IMR-90 (cell line): Measurements from ENCODE around the gene SVIP. TPM values are rescaled to one million over a fixed set of nuclear protein-coding genes. Genes with fewer than 3 reads are reported as not detected.

Experiments
- ATAC-seq: fragments of 200-7000 bp; cut with Tn5 transposase; 2 replicates; pipeline ENCODE4 v1.9.1; 2020; ENCODE audit warnings: low read depth, mild to moderate bottlenecking, moderate library complexity
- BruUV-seq: library from RNA; stranded (reverse); fragments of 400-500 nt; replicated peaks from 2 replicates; lab custom pipeline; 2021; lab: Mats Ljungman, UMichigan
- CTCF ChIA-PET: fragments of 300-600 bp; formaldehyde crosslinking; extraction: SDS; loops from one replicate; lab custom pipeline; 2021; ENCODE audit warnings: antibody characterized with exemption; lab: Yijun Ruan, JAX
- POLR2A ChIA-PET: fragments of 300-600 bp; sonication (Branson Sonifier 250); formaldehyde crosslinking; loops from one replicate; lab custom pipeline; 2022; ENCODE audit warnings: antibody characterized with exemption; ENCODE audit not compliant: unreplicated experiment; lab: Charles Lee
- DNase-seq: peaks from one replicate; pipeline ENCODE4 v3.0.0; 2013
- H2AFZ ChIP-seq: replicated peaks from 2 replicates; pipeline ENCODE3; 2013; ENCODE audit warnings: low read length, mild to moderate bottlenecking; ENCODE audit not compliant: poor library complexity
- H2AK5ac ChIP-seq: 2 replicates; pipeline ENCODE4 v1.6.1; 2013; ENCODE audit warnings: low read depth, low read length, inconsistent platforms
- H2AK9ac ChIP-seq: replicated peaks from 2 replicates; pipeline ENCODE3; 2013; ENCODE audit warnings: mild to moderate bottlenecking, low read depth, low read length, moderate library complexity; ENCODE audit not compliant: poor library complexity
- H2BK120ac ChIP-seq: 2 replicates; pipeline ENCODE4 v1.6.1; 2013; ENCODE audit warnings: low read depth, low read length, inconsistent platforms
- H2BK15ac ChIP-seq: 3 replicates; pipeline ENCODE4 v1.6.1; 2013; ENCODE audit warnings: low read depth, low read length, inconsistent platforms
- H2BK20ac ChIP-seq: 2 replicates; pipeline ENCODE4 v1.6.1; 2013; ENCODE audit warnings: low read depth, mild to moderate bottlenecking, inconsistent platforms, low read length, moderate library complexity
- H2BK5ac ChIP-seq: 2 replicates; pipeline ENCODE4 v1.6.1; 2013; ENCODE audit warnings: mild to moderate bottlenecking, low read depth, low read length, inconsistent platforms; ENCODE audit not compliant: poor library complexity, severe bottlenecking
- H3K14ac ChIP-seq: replicated peaks from 2 replicates; pipeline ENCODE4 v1.6.1; 2013; ENCODE audit warnings: low read depth, low read length, inconsistent platforms
- H3K18ac ChIP-seq: 2 replicates; pipeline ENCODE4 v1.6.1; 2013; ENCODE audit warnings: low read depth, low read length, control low read depth
- H3K23ac ChIP-seq: 2 replicates; pipeline ENCODE4 v1.6.1; 2013; ENCODE audit warnings: low read depth, low read length, inconsistent platforms
- H3K27ac ChIP-seq: 2 replicates; pipeline ENCODE4 v1.5.1; 2013; ENCODE audit warnings: mild to moderate bottlenecking, control low read depth, low read length; ENCODE audit not compliant: insufficient read depth
- H3K27me3 ChIP-seq: 2 replicates; pipeline ENCODE4 v1.6.1; 2013; ENCODE audit warnings: low read length; ENCODE audit not compliant: control insufficient read depth, insufficient read depth
- H3K36me3 ChIP-seq: 2 replicates; pipeline ENCODE4 v1.6.1; 2013; ENCODE audit warnings: low read length, mixed read lengths; ENCODE audit not compliant: control insufficient read depth, insufficient read depth
- H3K4ac ChIP-seq: 2 replicates; pipeline ENCODE4 v1.6.1; 2013; ENCODE audit warnings: low read depth, low read length, inconsistent platforms
- H3K4me1 ChIP-seq: 2 replicates; pipeline ENCODE4 v1.6.1; 2013; ENCODE audit warnings: low read length, mixed read lengths; ENCODE audit not compliant: control insufficient read depth, insufficient read depth
- H3K4me2 ChIP-seq: 2 replicates; pipeline ENCODE4 v1.6.1; 2013; ENCODE audit warnings: low read depth, mild to moderate bottlenecking, control low read depth, low read length, moderate library complexity
- H3K4me3 ChIP-seq: 2 replicates; pipeline ENCODE4 v1.5.1; 2013; ENCODE audit warnings: low read depth, mild to moderate bottlenecking, control low read depth, low read length, moderate library complexity; ENCODE audit not compliant: insufficient read depth
- H3K56ac ChIP-seq: 2 replicates; pipeline ENCODE4 v1.6.1; 2013; ENCODE audit warnings: low read length, inconsistent platforms; ENCODE audit not compliant: insufficient read depth; ENCODE audit errors: extremely low read depth
- H3K79me1 ChIP-seq, 2 experiments: 2 replicates each; pipeline ENCODE4 v1.6.1; 2013; ENCODE audit warnings: low read length in 2 of 2, inconsistent platforms in 1 of 2, low read depth in 1 of 2
- H3K9ac ChIP-seq: 2 replicates; pipeline ENCODE4 v1.6.1; 2013; ENCODE audit warnings: low read depth, low read length, control low read depth
- H3K9me1 ChIP-seq: 2 replicates; pipeline ENCODE4 v1.6.1; 2013; ENCODE audit warnings: low read length, inconsistent platforms; ENCODE audit not compliant: insufficient read depth
- H3K9me3 ChIP-seq: 2 replicates; pipeline ENCODE4 v1.6.1; 2013; ENCODE audit warnings: low read length; ENCODE audit not compliant: control insufficient read depth, insufficient read depth
- H4K20me1 ChIP-seq: 2 replicates; pipeline ENCODE4 v1.6.1; 2013; ENCODE audit warnings: low read length, inconsistent platforms; ENCODE audit not compliant: insufficient read depth
- H4K5ac ChIP-seq: 2 replicates; pipeline ENCODE4 v1.6.1; 2013; ENCODE audit warnings: mild to moderate bottlenecking, low read depth, low read length, control low read depth
- H4K8ac ChIP-seq, 2 experiments: 2 replicates each; pipeline ENCODE4 v1.6.1; 2013; ENCODE audit warnings: low read depth in 2 of 2, low read length in 2 of 2, control low read depth in 1 of 2, inconsistent platforms in 1 of 2
- H4K91ac ChIP-seq: 2 replicates; pipeline ENCODE4 v1.6.1; 2013; ENCODE audit warnings: low read depth, low read length, inconsistent platforms; ENCODE audit not compliant: insufficient read depth
- BHLHE40 ChIP-seq: fragments of 150-350 bp; IDR thresholded peaks from 2 replicates; pipeline ENCODE4 v1.6.1; 2016; ENCODE audit warnings: mild to moderate bottlenecking, low read depth, low read length
- CHD1 ChIP-seq: IDR thresholded peaks from 2 replicates; pipeline ENCODE4 v1.6.1; 2012; ENCODE audit warnings: low read depth, low read length, improper control_type of control experiment
- CTCF ChIP-seq: conservative IDR thresholded peaks from 2 replicates; pipeline ENCODE4 v1.5.1; 2012; ENCODE audit warnings: mild to moderate bottlenecking, low read depth, low read length, improper control_type of control experiment
- ELK1 ChIP-seq: fragments of 150-350 bp; IDR thresholded peaks from 2 replicates; pipeline ENCODE4 v1.6.1; 2016; ENCODE audit warnings: low read depth, mild to moderate bottlenecking, low read length, moderate library complexity, borderline replicate concordance
- MAFK ChIP-seq: IDR thresholded peaks from 2 replicates; pipeline ENCODE4 v1.6.1; 2012; ENCODE audit warnings: low read depth, low read length, improper control_type of control experiment
- MAZ ChIP-seq: IDR thresholded peaks from 2 replicates; pipeline ENCODE4 v1.6.1; 2012; ENCODE audit warnings: low read depth, mild to moderate bottlenecking, low read length, improper control_type of control experiment, moderate library complexity, borderline replicate concordance
- NFE2L2 ChIP-seq: fragments of 150-350 bp; IDR thresholded peaks from 2 replicates; pipeline ENCODE4 v1.6.1; 2016; ENCODE audit warnings: low read depth, mild to moderate bottlenecking, low read length
- POLR2A ChIP-seq: IDR thresholded peaks from 2 replicates; pipeline ENCODE4 v1.6.1; 2012; ENCODE audit warnings: mild to moderate bottlenecking, low read depth, low read length
- RAD21 ChIP-seq: IDR thresholded peaks from 2 replicates; pipeline ENCODE4 v1.6.1; 2012; ENCODE audit warnings: low read length, improper control_type of control experiment
- SMC3 ChIP-seq: fragments of 150-350 bp; IDR thresholded peaks from 2 replicates; pipeline ENCODE4 v1.6.1; 2016; ENCODE audit warnings: low read depth, mild to moderate bottlenecking, antibody characterized with exemption, low read length, moderate library complexity
- WGBS, 2 experiments: methylation state at CpG; one replicate each; pipeline versions ENCODE4 v1.1.5 to v1.1.7; 2013; ENCODE audit warnings: missing lambda C conversion rate in 2 of 2; ENCODE audit not compliant: insufficient read length in 1 of 2; ENCODE audit errors: extremely low coverage in 2 of 2; 5-methylcytosine and 5-hydroxymethylcytosine counted together
- dilution Hi-C: fragments of 300-500 bp; cut with HindIII; formaldehyde crosslinking; loops from one replicate; pipeline ENCODE4 v1.14.3; 2018; ENCODE audit warnings: low sequenced_read_pairs; ENCODE audit not compliant: unreplicated experiment
- in situ Hi-C: fragments of 300-500 bp; cut with MboI; formaldehyde crosslinking; loops from 3 replicates; pipeline ENCODE4 v1.14.3; 2019; ENCODE audit warnings: low sequenced_read_pairs, inconsistent platforms, mixed read lengths
- intact Hi-C: fragments of 100-400 bp; cut with micrococcal nuclease; formaldehyde crosslinking; loops from 2 replicates; pipeline ENCODE4 v1.10.0; 2022
- polyA plus RNA-seq, 3 experiments: library from polyadenylated mRNA; depleted of rRNA; stranded (reverse); fragments of >200 nt; gene quantifications; 2 replicates each; pipeline ENCODE4 v1.2.3, GENCODE V29; 2012; ENCODE audit warnings: low replicate concordance in 1 of 3
- total RNA-seq: library from RNA; depleted of rRNA; stranded (reverse); fragments of >200 nt; gene quantifications from 2 replicates; pipeline ENCODE4 v1.2.3, GENCODE V29; 2012

Gene SVIP
- total and polyA plus RNA-seq, 2 of the 4 experiments (the other 2 are of a cell fraction) = 2.0 to 6.8 TPM

GRCh38 chr11:22875869-22876473 is 46.4 kb upstream of the SVIP start:
- Histone ChIP-seq H4K8ac (no peak overlapping the region), H2AK9ac (no peak overlapping the region), H3K9ac (no peak overlapping the region), H2AK5ac (no peak overlapping the region), H4K20me1 (no peaks in the 10 kb centered on the region), H2AFZ (no peak overlapping the region), H2BK20ac (peak overlapping the region; percentile 58; the same call in 1 of the 2 replicates), H3K9me1 (no peaks in the 10 kb centered on the region), H3K4me1 (peaks cover 4% of the 10 kb centered on the region), H3K18ac (no peak overlapping the region), H3K36me3 (no peaks in the 10 kb centered on the region), H3K27ac (no peak overlapping the region), H3K4me2 (no peak overlapping the region), H3K14ac (no peak overlapping the region), H3K9me3 (no peaks in the 10 kb centered on the region), H3K23ac (no peak overlapping the region), H3K4me3 (no peak overlapping the region), H3K56ac (no peak overlapping the region), H3K27me3 (no peaks in the 10 kb centered on the region), H2BK15ac (no peak overlapping the region), H2BK120ac (peak overlapping the region; percentile 84), H4K91ac (no peak overlapping the region), H3K79me1 (no peaks in the 10 kb centered on the region), H4K5ac (no peak overlapping the region), H2BK5ac (peak overlapping the region; percentile 26), H3K4ac (0 out of 2 replicates have a peak overlapping the region, but pooled peaks have one; percentile 54)
- dilution Hi-C loops = no loop called here
- ChIA-PET POLR2A (no interaction called here), CTCF (interaction anchor here (0.6 to 1.7 kb wide), 12 partner anchors 9 to 1510 kb away, joined by 3 to 6 read pairs (median 3); no protein-coding TSS in a partner anchor)
- in situ Hi-C loops = loop anchor here (25.0 kb wide), 1 partner anchor 1511 kb away; no protein-coding TSS in a partner anchor
- BruUV-seq = no TSS peak
- intact Hi-C loops = loop anchor here (2.0 to 10.0 kb wide), 8 partner anchors 145 to 1619 kb away; partner anchors contain the start of gene LUZP2
- DNase-seq (peak; percentile 89), ATAC-seq (peak; percentile 79)
- WGBS, 2 experiments = no CpG with 5 or more reads among the region's 2 CpGs
- TF ChIP-seq BHLHE40 (no peak), NFE2L2 (no peak), RAD21 (peak; percentile 90), MAFK (no peak), ELK1 (no peak), CTCF (peak; percentile 99), POLR2A (no peak), SMC3 (peak; percentile 76), MAZ (no peak), CHD1 (no peak)
